ENCODE results near the gene PDLIM1. TPM values are rescaled to one million over a fixed set of nuclear protein-coding genes. Genes with fewer than 3 reads are reported as not detected.

Gene PDLIM1
- total RNA-seq, 1 donor from 2014 or later = 54.7 TPM

DNA sequence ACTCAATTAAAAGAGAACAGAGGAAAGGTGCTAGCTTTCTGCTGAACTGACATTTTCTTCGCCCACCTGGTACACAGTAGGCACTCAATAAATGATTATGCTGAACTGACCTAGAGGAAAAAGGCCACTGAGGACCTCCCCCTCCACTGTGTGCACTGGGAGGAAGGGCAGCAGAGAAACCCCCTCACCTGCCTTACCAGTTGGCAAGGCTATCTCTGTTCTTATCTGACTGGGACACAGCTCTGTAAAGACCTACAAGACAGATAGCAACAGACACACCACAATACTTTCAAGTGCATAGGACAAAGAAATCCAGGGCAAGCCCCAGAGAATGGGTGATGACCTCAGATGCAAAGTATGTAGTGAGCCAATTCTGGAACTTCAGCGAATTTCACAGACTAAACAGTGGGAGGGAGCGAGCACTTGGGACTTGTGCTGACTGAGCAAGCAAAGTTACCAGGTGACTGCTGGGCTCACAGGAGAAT is 30.4 kb downstream of the PDLIM1 start:
- Histone ChIP-seq H3K36me3 (ENCODE audit: control insufficient read depth, insufficient read depth, low read length) (no peaks in the 10 kb centered on the region), H3K27me3 (ENCODE audit: control insufficient read depth, insufficient read depth, low read length) (no peaks in the 10 kb centered on the region), H3K4me3 (ENCODE audit: low read depth, low read length) (no peak overlapping the region)
- peak; percentile 86 for DNase-seq (ENCODE audit: low read depth)
- TF ChIP-seq, protein P1, sequence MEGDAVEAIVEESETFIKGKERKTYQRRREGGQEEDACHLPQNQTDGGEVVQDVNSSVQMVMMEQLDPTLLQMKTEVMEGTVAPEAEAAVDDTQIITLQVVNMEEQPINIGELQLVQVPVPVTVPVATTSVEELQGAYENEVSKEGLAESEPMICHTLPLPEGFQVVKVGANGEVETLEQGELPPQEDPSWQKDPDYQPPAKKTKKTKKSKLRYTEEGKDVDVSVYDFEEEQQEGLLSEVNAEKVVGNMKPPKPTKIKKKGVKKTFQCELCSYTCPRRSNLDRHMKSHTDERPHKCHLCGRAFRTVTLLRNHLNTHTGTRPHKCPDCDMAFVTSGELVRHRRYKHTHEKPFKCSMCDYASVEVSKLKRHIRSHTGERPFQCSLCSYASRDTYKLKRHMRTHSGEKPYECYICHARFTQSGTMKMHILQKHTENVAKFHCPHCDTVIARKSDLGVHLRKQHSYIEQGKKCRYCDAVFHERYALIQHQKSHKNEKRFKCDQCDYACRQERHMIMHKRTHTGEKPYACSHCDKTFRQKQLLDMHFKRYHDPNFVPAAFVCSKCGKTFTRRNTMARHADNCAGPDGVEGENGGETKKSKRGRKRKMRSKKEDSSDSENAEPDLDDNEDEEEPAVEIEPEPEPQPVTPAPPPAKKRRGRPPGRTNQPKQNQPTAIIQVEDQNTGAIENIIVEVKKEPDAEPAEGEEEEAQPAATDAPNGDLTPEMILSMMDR (IDR thresholded peaks at IDR 0.05; ENCODE audit: insufficient read depth, low read length, poor library complexity, severe bottlenecking) = no peak

DNA sequence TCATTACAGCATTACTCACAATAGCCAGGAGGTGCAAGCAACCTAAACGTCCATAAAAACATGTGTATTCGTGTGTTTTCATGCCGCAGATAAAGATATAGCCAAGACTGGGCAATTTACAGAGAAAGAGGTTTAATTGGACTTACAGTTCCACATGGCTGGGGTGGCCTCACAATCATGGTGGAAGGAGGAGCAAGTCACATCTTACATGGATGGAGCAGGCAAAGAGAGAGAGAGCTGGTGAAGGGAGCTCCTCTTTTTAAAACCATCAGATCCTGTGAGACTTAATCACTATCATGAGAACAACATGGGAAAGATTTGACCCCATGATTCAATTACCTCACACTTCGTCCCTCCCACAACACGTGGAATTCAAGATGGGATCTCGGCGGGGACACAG is 33.0 kb downstream of the PDLIM1 start:
- TF ChIP-seq, protein P1 (IDR thresholded peaks at IDR 0.05; ENCODE audit: insufficient read depth, low read length, poor library complexity, severe bottlenecking) = no peak
- Histone ChIP-seq H3K36me3 (ENCODE audit: control insufficient read depth, insufficient read depth, low read length) (no peaks in the 10 kb centered on the region), H3K27me3 (ENCODE audit: control insufficient read depth, insufficient read depth, low read length) (no peaks in the 10 kb centered on the region), H3K4me3 (ENCODE audit: low read depth, low read length) (no peak overlapping the region)
- no peak for DNase-seq (ENCODE audit: low read depth)

GRCh38 chr10:95256268-95256667 is 34.5 kb downstream of the PDLIM1 start:
- no peak overlapping the region for H3K4me3 ChIP-seq (ENCODE audit: low read depth, low read length)
- no peaks in the 10 kb centered on the region for H3K36me3 ChIP-seq (ENCODE audit: control insufficient read depth, insufficient read depth, low read length)
- no peak for DNase-seq (ENCODE audit: low read depth)
- H3K27me3 ChIP-seq (ENCODE audit: control insufficient read depth, insufficient read depth, low read length) = no peaks in the 10 kb centered on the region
- TF ChIP-seq, protein P1 (IDR thresholded peaks at IDR 0.05; ENCODE audit: insufficient read depth, low read length, poor library complexity, severe bottlenecking) = no peak

DNA sequence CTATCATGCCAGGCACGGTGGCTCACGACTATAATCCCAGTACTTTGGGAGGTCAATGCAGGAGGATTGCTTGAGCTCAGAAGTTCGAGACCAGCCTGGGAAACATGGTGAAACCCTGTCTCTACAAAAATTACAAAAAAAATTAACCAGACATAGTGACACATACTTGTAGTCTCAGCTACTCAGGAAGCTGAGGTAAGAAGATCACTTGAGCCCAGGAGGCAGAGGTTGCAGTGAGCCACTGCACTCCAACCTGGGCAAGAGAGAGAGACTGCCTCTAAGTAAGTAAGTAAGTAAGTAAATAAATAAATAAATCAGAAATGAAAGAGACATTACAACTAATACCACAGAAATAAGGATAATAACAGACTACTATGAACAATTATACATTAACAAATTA is 36.2 kb downstream of the PDLIM1 start:
- Histone ChIP-seq H3K4me3 (ENCODE audit: low read depth, low read length) (no peak overlapping the region), H3K27me3 (ENCODE audit: control insufficient read depth, insufficient read depth, low read length) (no peaks in the 10 kb centered on the region), H3K36me3 (ENCODE audit: control insufficient read depth, insufficient read depth, low read length) (no peaks in the 10 kb centered on the region)
- TF ChIP-seq, protein P1 (IDR thresholded peaks at IDR 0.05; ENCODE audit: insufficient read depth, low read length, poor library complexity, severe bottlenecking) = no peak
- DNase-seq (ENCODE audit: low read depth) = no peak

GRCh38 chr10:95253686-95254085 is 37.1 kb downstream of the PDLIM1 start:
- TF ChIP-seq, protein P1 (IDR thresholded peaks at IDR 0.05; ENCODE audit: insufficient read depth, low read length, poor library complexity, severe bottlenecking) = no peak
- H3K27me3 ChIP-seq (ENCODE audit: control insufficient read depth, insufficient read depth, low read length) = no peaks in the 10 kb centered on the region
- no peak overlapping the region for H3K4me3 ChIP-seq (ENCODE audit: low read depth, low read length)
- no peak for DNase-seq (ENCODE audit: low read depth)
- H3K36me3 ChIP-seq (ENCODE audit: control insufficient read depth, insufficient read depth, low read length) = no peaks in the 10 kb centered on the region

- Histone ChIP-seq H3K27me3 (ENCODE audit: control insufficient read depth, insufficient read depth, low read length) (no peaks in the 10 kb centered on the region), H3K4me3 (ENCODE audit: low read depth, low read length) (no peak overlapping the region), H3K36me3 (ENCODE audit: control insufficient read depth, insufficient read depth, low read length) (no peaks in the 10 kb centered on the region)
- TF ChIP-seq, protein P1 (IDR thresholded peaks at IDR 0.05; ENCODE audit: insufficient read depth, low read length, poor library complexity, severe bottlenecking) = no peak
- DNase-seq (ENCODE audit: low read depth) = no peak
These were observed 37.8 kb downstream of the PDLIM1 start for GRCh38 chr10:95253007-95253406.
